HG03039 (cell line): ENCODE data around the gene DLD.
A peak's percentile ranks its signal among the peaks of the same experiment; 100 is the strongest.
"Not testable (repeated sequence)": the region's sequence is repeated elsewhere in the genome, so short reads cannot be mapped to it uniquely, and the experiment has no call there.

ENCODE experiments used
- ATAC-seq: cut with Tn5 transposase; IDR thresholded peaks from one replicate; pipeline ENCODE4 v1.9.1; 2021; ENCODE audit warnings: mild to moderate bottlenecking, moderate library complexity; ENCODE audit not compliant: unreplicated experiment

DLD gene

GRCh38 chr7:107890962-107891635, at the start of gene DLD:
Gene DLD (plus strand): TSS chr7:107891183. CDS start chr7:107891251, 68 bp downstream.
- peak; percentile 99 for ATAC-seq

- ATAC-seq = no peak
Measured at GRCh38 chr7:107842213-107842612, 48.8 kb upstream of the DLD start.

- no peak for ATAC-seq
Measured at GRCh38 chr7:107843184-107843583, 47.8 kb upstream of the DLD start.

- no peak for ATAC-seq
Measured at GRCh38 chr7:107846324-107846723, 44.7 kb upstream of the DLD start.

GRCh38 chr7:107847168-107847835, 43.7 kb upstream of the DLD start:
- no peak for ATAC-seq

- ATAC-seq = not testable (repeated sequence)
Measured at GRCh38 chr7:107847836-107848175, 43.2 kb upstream of the DLD start.

- ATAC-seq = not testable (repeated sequence)
Measured at GRCh38 chr7:107848211-107848610, 42.8 kb upstream of the DLD start.

- no peak for ATAC-seq
Measured at GRCh38 chr7:107850216-107850615, 40.8 kb upstream of the DLD start.

- ATAC-seq = no peak
Measured at GRCh38 chr7:107850643-107851042, 40.3 kb upstream of the DLD start.

GRCh38 chr7:107854454-107854853, 36.5 kb upstream of the DLD start:
- no peak for ATAC-seq

- no peak for ATAC-seq
Measured at GRCh38 chr7:107854989-107855388, 36.0 kb upstream of the DLD start.

GRCh38 chr7:107856806-107857540, 34.0 kb upstream of the DLD start:
- no peak for ATAC-seq

- ATAC-seq = no peak
Measured at GRCh38 chr7:107857541-107857912, 33.5 kb upstream of the DLD start.

GRCh38 chr7:107858280-107858679, 32.7 kb upstream of the DLD start:
- no peak for ATAC-seq

- no peak for ATAC-seq
Measured at GRCh38 chr7:107860279-107860961, 30.6 kb upstream of the DLD start.

GRCh38 chr7:107860981-107861652, 29.9 kb upstream of the DLD start:
- ATAC-seq = no peak

- ATAC-seq = no peak
Measured at GRCh38 chr7:107865956-107866775, 24.8 kb upstream of the DLD start.

GRCh38 chr7:107867858-107868466, 23.0 kb upstream of the DLD start:
- no peak for ATAC-seq

GRCh38 chr7:107870427-107871000, 20.5 kb upstream of the DLD start:
- no peak for ATAC-seq
